OCI-LY3 (cell line): Measurements from ENCODE around the gene IL16.
"Not testable (repeated sequence)": the region's sequence is repeated elsewhere in the genome, so short reads cannot be mapped to it uniquely, and the experiment has no call there.

ENCODE experiments used
- CTCF ChIP-seq: fragments of 200-600, 300-600 bp; sonication (generic); IDR thresholded peaks from 2 replicates; pipeline ENCODE4 v1.5.1; 2014; ENCODE audit warnings: antibody characterized with exemption, low read length, low read depth
- EZH2phosphoT487 ChIP-seq: fragments of 200-600 bp; shearing (Covaris generic); IDR thresholded peaks from 2 replicates; pipeline ENCODE4 v1.6.1; 2018; ENCODE audit warnings: antibody characterized with exemption, mixed run types, low read depth

GRCh38 chr15:81158561-81158960 lies 38.1 kb upstream of the IL16 start:
- not testable (repeated sequence) for TF ChIP-seq CTCF, EZH2phosphoT487
